GM12865 (cell line): ENCODE results near the gene C20orf141.

ENCODE experiments used
- DNase-seq: peaks from one replicate; pipeline ENCODE4 v3.0.0; 2010; ENCODE audit warnings: low read depth
- H3K4me3 ChIP-seq: 2 replicates; pipeline ENCODE4 v1.5.1; 2011; ENCODE audit warnings: mild to moderate bottlenecking, low read depth, low read length, control low read depth
- TF ChIP-seq, protein P1 (sequence below): IDR thresholded peaks from 2 replicates; pipeline ENCODE4 v1.5.1; 2011; ENCODE audit warnings: low read length, control low read depth, low read depth, inconsistent platforms; ENCODE audit not compliant: insufficient read depth; ENCODE audit errors: missing control alignments

C20orf141 gene

DNA sequence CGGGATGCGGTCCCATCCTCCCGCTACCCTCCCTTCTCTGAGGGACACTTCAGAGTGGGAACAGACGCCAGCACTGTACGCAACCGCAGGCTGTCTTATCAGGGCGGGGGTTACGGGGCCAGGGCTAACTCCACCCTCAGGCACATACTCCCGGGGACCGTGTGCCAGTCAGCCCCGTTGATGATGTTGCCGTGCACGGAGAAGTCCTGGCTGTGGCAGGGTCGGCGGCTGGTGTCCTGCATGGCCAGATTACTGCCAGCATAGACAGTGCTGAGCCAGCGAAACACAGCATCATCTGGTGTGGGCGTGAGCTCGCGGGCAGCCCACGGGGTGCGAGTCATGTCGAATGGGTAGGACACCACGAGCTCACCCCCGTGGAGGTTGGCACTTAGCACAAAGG lies 19.3 kb upstream of the C20orf141 start:
- no peak for DNase-seq
- TF ChIP-seq, protein P1, sequence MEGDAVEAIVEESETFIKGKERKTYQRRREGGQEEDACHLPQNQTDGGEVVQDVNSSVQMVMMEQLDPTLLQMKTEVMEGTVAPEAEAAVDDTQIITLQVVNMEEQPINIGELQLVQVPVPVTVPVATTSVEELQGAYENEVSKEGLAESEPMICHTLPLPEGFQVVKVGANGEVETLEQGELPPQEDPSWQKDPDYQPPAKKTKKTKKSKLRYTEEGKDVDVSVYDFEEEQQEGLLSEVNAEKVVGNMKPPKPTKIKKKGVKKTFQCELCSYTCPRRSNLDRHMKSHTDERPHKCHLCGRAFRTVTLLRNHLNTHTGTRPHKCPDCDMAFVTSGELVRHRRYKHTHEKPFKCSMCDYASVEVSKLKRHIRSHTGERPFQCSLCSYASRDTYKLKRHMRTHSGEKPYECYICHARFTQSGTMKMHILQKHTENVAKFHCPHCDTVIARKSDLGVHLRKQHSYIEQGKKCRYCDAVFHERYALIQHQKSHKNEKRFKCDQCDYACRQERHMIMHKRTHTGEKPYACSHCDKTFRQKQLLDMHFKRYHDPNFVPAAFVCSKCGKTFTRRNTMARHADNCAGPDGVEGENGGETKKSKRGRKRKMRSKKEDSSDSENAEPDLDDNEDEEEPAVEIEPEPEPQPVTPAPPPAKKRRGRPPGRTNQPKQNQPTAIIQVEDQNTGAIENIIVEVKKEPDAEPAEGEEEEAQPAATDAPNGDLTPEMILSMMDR, result no peak
- no peak overlapping the region for H3K4me3 ChIP-seq

DNA sequence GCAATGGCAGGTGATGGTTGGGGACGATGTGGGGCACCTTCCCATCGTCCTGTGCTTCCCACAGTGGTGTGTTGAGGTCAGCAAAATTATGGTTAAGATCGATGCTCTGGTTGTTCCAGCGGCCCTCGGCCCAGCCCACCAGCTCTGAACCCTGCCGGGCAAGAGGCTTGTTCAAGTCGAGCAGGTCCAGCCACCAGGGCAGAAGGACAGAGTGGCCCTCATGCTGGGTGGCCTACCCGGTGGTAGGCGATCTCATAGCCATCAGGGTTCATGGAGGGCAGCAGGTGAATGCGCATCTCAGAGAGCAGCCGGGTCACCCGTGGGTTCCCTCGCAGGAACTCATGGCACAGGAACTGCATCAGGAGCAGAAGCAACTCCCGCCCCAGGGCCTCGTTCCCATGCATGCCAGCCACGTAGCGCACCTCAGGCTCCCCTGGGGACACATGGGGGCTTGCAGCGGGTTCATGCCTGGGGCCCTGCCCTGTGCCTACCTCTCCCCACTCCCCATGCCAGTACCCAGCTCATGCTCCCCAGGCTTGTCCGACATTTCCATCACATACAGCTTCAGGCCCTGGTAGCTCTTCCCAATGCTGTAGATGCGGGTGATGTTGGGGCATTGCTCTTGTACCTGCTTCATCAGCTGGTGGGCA lies 18.7 kb upstream of the C20orf141 start:
- TF ChIP-seq, protein P1, result no peak
- no peak overlapping the region for H3K4me3 ChIP-seq
- DNase-seq, result no peak

DNA sequence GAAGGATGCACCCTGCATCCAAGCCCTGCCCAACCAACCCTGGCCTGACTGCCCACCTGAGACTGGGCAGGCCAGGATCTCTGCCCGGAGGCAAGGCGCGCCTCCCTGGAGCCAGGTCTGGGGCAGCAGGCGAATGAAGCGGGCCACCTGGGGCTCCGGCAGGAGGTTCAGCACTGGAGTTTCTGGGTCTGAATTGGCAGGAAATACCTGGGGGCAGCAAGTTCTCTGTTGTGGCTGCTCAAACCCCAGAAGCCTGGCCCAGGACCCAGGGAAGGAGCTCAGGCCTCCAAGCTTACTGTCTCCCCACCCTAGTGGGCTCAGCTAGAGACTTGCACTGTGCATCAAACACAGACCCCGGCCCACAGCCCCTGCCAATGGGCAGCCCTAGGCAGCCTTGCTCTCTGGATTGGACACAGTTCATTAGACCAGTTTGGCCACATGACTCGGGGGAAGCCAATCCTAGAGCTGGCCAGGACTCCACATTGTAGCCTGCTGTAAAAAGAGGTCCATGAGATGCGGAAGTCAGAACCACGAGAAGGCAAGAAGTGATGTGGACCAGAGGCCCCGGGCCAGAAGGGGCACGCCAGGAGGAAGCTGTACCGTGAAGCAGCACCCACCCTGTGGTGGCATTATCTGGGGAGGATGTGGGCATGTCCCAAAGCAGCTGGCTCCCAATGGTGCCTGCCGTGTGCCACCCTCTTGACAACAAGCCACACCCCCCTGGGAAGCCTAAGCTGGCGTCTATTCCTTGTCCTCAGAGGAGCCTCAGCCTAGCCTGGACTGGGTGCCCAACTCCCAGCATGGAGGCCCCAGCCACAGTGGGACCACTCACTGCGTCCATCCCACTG lies 17.4 kb upstream of the C20orf141 start:
- H3K4me3 ChIP-seq, result no peak overlapping the region
- DNase-seq, result no peak
- TF ChIP-seq, protein P1, result no peak

DNA sequence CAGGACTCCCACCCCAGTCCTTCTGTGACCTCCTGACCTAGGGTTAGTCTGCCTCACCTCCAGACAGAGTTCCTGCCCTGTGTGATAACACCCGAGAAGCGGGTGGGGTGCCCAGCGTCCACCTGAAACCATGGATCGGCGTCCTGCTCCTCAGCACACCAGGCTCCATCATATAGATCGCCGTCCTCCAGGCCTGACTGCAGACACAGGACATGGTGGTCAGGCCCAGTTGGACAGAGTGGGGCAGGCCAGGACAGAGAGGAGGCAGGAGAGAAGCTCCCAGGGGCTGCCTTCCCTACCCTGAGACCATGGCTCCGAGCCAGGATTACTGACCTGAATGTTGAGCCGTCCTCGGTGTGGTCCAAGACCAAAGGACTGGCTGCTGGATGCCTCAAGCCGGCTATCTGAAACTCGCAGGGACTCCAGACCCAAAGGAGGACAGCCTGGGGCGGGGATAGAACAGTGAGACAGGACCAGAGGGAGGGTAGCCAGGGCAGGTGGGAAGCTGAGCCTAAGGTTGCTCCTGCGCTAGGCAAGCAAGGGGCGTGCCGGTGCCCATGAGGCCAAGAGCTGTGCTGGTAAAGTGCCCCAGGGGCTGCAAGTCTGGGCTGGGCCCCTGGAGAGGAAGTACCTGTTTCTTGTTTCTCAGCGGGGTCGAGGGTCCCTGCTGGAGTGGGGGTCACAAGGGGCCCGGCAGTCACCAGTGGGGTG lies 16.5 kb upstream of the C20orf141 start:
- TF ChIP-seq, protein P1, result no peak
- no peak for DNase-seq
- H3K4me3 ChIP-seq, result no peak overlapping the region

DNA sequence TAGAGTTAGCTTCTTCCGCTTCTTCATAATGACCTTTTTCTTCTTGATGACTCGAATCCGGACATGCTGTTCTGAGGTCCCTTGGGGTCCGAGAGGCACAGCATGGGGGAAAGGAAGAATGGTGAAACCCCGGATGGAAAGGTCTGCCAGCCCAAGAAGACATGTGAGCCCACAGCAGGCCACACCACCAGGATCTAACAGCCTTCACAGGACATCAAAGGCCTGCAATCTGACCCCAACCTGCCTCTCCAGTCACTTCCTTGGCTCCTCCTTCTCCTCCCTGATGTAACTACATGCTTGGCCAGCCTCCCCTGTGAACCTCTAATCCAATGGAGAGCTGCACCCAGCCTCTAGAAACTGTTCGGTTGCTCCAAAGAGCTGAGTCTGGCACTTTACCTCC lies 16.0 kb upstream of the C20orf141 start:
- DNase-seq, result no peak
- H3K4me3 ChIP-seq, result no peak overlapping the region
- TF ChIP-seq, protein P1, result no peak

DNA sequence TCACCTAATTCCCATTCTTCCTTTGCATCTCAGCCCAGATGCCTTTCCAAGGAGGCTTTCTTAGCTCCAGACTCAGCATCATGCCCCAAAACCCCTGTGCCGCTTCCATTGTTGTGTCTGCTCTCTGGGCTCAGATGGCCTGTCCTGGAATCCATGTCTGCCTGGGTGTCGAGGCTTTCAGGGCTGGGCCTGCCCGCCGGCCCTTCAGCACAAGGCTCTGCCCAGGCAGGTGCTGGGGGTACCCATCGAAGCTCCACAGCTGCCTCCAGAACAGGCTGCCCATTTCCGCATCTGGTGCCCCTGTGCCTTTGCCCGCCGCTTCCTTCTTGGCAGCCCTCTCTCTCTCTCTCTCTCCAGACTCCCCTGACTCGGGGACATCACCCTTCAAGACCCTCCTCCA lies 15.5 kb upstream of the C20orf141 start:
- TF ChIP-seq, protein P1, result no peak
- no peak overlapping the region for H3K4me3 ChIP-seq
- no peak for DNase-seq
